Kasumi-1 (cell line): ENCODE data around the gene PRSS35.
A peak's percentile ranks its signal among the peaks of the same experiment; 100 is the strongest.
"Not testable (repeated sequence)": the region's sequence is repeated elsewhere in the genome, so short reads cannot be mapped to it uniquely, and the experiment has no call there.

Source experiments
- DNase-seq, 2 experiments: peaks; one replicate each; lab custom pipeline; 2025; lab: John Stamatoyannopoulos, UW

Gene PRSS35, protein sequence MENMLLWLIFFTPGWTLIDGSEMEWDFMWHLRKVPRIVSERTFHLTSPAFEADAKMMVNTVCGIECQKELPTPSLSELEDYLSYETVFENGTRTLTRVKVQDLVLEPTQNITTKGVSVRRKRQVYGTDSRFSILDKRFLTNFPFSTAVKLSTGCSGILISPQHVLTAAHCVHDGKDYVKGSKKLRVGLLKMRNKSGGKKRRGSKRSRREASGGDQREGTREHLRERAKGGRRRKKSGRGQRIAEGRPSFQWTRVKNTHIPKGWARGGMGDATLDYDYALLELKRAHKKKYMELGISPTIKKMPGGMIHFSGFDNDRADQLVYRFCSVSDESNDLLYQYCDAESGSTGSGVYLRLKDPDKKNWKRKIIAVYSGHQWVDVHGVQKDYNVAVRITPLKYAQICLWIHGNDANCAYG

DNA sequence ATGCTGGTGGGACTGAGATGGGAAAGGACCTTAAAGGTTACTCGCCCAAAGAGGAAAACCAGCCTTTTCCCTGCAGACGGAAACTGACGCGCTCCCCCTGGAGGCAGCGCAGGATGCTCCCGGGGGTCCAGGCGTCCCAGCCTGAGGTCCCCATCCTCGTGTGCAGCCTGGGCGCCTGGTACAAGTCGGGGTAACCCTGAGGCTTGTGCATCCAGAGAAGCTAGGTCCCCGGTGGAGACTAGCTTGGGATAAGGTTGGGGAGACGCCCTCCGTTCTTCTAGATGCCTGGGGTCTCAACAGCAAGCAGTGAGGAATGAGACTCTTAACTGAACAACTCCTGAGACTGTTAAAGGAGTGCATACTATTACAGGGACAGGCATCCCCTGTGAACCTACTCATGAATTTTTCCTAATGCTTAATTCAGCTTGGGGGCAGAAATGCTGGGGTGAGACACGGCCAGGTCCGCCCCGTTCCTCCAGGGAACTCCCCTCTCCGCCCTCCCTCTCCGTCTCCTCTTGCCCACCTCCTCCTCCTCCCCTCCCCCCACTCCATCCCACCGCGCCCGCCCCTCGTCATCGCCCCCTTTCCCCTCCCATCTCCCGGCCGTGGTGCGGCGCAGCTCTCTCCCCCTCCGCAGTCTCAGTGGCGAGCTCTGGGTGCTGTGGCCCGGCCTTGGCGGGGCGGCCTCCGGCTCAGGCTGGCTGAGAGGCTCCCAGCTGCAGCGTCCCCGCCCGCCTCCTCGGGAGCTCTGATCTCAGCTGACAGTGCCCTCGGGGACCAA, at the start of gene PRSS35:
Gene PRSS35, plus strand, starts transcription at position 634 of the 781 bp plus-strand sequence. CDS start 10,908 bp downstream, outside the sequence.
- DNase-seq = peak; percentile 22 to 45

DNA sequence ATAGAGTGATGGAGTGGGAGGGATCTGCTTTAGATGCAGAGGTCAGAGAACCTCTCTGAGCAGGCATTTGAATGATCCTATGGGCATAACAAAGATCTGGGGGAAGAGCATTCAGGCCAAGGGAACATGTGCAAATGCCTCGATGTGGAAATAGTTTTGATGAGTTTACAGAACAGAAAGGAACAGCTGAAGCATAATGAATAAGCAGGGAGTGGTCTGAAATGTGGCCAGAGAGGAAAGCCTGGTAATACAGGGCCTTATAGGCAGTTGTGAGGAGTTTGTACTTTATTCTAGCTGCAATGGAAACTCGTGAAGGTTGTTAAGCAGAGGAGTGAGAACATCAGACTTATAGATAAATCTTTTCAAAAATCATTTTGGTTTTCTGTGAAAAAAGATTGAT, 48.4 kb upstream of the PRSS35 start:
- DNase-seq = no peak

DNA sequence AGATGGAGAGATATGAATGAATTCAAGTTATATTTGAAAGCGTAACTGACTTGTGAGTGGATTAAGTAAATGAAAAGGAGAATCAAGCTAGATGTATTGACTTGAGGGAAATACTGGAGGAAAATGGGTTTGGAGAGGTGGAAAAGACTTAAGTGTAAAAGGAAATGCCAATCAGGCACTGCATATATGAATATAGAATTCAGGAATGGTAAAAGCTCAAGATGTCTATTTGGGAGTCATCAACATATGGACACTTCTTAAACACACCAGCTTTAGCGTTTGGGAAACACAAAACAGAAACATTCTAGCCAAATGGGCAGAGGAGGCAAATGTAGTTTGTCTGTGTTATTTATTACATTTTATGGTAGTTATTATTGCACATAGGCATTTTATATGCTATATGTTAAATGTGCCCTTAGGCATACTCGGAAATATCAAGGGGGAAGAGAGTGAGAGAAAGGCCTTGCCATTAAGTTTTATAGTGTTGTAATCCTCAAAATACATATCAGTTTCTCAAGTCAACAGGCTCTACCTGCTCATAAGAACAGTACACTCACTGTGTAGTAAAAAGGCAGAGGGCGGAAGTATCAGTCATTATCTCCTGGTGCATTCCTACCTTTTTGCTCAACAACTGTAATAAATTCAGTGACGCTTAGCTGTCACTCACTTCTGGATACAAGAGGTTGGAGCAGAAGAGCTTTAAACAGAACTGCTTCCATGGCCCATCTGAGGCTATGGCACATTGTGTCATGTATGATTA, 47.8 kb upstream of the PRSS35 start:
- no peak for DNase-seq

- DNase-seq = no peak
These were observed 46.0 kb upstream of the PRSS35 start for GRCh38 chr6:83466328-83466727.

- DNase-seq = peak; percentile 91 to 94
These were observed 44.7 kb upstream of the PRSS35 start for GRCh38 chr6:83467620-83468036.

DNA sequence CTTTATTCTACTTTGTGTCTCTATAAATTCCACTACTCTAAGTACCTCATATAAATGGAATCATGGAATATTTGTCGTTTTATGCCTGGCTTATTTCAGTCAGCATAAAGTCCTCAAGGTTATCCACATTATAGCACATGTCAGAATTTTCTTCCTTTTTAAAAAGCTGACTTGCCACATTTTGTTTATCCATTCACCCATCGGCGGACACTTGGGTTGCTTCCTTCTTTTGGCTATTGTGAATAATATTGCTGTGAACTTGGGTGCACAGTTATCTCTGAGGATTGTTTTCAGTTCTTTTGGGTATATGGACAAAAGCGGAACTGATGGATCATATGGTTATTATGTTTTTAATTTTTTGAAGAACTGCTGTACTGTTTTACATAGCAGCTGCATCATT, 42.3 kb upstream of the PRSS35 start:
- no peak for DNase-seq

GRCh38 chr6:83470587-83470986, 41.7 kb upstream of the PRSS35 start:
- DNase-seq = no peak

- no peak for DNase-seq
These were observed 39.6 kb upstream of the PRSS35 start for GRCh38 chr6:83472767-83473166.

DNA sequence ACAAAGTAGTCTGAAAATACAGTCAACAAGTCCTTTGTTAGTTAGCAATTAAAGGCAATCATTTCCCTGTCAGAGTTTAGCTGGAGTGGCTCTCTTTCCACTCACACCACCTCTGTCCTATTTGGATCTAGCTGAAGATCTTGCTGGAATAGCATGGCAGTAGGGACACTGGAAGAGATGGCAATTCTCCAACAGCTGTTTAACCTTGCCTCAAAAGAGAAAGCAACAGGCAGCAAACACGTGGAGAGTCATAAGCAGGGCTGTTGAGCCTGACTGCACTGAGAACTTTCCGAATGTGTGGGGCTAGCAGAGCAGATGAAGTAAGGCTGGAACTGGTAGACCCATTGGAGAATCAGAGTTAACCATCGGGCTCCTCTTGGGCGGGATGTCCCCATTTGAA, 38.0 kb upstream of the PRSS35 start:
- DNase-seq = no peak

GRCh38 chr6:83476971-83477370, 35.4 kb upstream of the PRSS35 start:
- no peak for DNase-seq

DNA sequence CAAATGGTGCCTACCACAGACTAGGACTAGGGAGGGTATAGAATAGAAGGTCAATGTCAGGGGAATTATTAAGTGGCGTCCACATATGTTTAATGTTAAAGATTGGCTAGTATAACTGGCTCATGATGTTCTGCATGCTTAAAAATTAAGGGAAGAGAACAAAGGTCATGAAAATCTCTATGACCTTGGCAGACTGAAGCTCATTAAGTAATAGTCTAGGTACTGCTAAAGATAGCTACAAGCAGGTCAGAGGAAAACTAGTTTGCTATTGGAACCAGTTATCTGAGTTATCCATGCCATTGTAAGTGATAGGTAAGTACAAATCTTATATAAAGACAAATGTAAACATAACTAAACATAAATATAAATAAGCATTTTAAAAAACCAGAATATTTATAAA, 32.9 kb upstream of the PRSS35 start:
- no peak for DNase-seq

- DNase-seq = no peak
These were observed 31.9 kb upstream of the PRSS35 start for GRCh38 chr6:83480470-83480869.

DNA sequence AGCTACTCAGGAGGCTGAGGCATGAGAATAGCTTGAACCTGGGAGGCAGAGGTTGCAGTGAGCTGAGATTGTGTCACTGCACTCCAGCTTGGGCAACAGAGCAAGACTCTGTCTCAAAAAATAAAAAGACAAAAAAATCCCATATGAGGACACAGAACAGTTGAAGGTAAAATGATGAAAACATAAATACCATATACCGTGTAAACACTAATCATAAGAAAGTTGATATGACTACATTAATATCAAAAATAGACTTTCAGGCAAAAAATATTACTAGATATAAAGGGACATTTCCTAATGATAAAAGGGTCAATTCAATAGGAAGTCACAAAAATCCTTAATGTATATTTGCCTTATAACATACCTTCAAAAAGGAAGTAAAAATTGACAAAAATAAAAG, 30.4 kb upstream of the PRSS35 start:
- DNase-seq = not testable (repeated sequence)

GRCh38 chr6:83488448-83488847, 23.9 kb upstream of the PRSS35 start:
- no peak for DNase-seq

GRCh38 chr6:83488861-83489260, 23.5 kb upstream of the PRSS35 start:
- no peak for DNase-seq

DNA sequence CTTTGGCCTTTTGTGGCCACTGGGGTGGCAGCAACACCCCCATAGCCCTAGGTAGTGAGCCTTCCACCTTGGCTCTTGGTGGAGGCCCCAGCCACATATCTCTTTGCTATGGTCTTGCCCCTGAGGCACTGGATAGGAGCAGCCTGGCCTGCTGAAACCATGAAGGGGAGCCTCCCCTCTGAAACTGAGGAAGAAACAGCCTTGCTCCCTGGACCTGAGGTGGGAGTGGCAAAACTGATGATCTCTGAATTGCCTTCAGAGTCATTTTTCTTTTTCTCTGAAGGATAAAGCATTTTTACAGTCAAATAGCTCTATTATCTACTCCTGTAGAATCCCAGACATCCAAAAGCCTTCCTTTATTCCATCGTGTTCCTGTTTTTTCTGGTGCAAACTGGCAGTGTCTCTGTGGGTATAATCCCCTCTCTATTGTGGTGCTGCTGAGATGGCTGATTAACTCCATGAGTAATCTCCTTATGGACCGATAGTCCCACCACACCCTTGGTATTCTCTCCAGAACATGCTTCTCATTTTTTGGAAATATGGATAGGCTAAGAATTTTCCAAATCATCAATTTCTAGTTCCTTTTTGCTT, 22.0 kb upstream of the PRSS35 start:
- DNase-seq = no peak

DNA sequence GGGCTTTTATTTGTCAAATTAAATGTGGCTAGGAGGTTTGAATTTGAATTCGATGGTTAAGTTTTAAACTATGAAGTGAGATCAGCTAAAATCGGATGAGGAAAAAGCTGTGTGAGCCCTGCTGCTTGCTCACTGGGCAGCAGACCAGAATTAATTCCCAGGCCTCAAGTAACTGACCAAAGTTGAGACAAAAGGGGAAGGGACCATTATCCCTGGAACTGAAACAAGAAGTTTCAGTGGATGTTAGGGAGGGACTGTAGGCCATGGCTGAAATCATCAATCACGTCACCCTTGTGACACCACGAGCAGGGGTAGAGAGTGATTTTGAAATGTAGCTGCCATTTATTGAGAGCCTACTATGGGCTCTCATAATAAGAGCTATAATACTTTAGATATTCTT, 7.0 kb upstream of the PRSS35 start:
- no peak for DNase-seq

DNA sequence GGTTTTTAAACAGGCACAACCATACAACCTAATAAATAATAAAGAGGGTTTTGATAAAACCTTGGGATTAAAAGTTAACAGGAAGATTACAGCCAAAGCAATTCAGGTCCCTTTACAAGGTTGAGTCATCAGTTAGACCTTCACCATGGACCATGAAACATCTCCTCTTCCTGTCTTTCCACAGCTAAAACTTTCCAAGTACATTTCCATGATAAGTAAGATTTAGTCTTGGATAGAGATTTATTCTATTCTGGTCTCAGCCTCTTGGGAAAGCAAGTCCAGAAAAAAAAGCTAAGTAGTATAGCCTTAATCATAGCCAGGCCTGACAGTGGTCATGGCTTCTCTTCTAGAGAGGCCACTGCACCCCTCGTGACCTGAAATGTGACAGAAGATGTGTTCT, 2.9 kb upstream of the PRSS35 start:
- DNase-seq = no peak

DNA sequence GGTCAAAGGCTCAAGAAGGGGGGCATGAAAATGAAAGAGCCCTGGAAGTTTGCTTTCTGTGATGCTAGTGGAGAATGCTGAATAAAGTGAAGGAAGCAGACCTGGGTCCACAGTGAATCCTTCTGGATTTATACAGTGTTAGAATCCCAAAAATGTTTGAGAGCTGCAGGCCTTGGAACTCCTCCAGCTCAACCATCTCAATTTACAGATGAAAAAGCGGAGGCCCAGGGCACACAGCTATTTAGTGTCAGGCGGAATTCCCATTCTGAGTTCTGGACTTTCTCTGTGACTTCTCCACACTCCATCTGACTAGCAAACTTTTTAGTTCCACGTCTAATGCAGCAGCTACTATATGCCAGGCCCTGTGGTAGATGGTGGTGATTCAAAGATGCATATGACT, 1.5 kb upstream of the PRSS35 start:
- DNase-seq = no peak

GRCh38 chr6:83511266-83511665, 1.1 kb upstream of the PRSS35 start:
- no peak for DNase-seq

DNA sequence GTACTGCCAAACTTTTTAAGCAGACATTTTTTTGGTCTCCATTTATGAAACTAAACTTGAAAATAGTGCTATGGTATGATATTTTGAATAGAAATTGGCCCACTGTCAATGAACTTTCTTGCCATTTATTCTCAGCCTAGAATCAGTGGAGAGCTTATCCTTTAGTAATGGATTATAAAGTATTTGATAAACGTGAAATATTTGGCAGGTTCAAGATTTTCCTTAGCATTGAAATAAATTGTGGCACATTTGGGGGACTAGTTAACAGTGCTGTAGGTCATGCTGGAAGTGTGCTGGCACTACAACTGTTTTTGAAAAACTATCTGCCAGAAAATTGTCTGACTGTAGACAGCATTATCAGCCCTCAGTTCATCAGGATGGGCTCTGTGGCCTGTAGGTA, 2.1 kb downstream of the PRSS35 start:
- no peak for DNase-seq

DNA sequence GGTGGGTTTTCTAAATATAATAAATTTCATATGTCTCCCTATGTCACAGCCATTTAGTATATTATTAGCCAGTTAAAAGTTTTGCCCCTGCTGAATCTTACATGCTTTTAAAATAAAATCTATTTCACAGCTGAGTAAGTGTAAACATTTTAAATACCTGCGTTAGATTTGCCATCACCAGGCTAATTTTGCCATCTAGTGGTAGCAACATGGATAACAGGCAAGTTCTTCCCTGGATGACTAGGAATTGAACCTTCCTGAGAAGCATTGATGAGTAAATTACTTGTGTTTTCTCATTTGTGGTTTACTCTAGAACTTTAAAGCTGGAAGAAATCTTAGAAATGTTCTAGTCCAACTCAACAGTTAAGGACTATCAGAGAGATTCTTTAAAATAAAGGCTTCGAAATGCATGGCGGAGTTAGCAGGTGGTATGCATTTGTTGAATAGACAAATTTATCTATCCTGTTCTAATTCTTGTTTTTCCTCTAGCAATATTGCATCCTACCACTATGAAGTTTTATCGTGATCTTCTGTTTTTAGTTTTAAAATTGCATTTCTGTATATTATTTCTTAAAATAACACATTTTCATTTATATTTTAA, 2.6 kb downstream of the PRSS35 start:
- DNase-seq = peak; percentile 56 to 61
